HepG2 (cell line): ENCODE measurements around the gene PGS1. TPM values are rescaled to one million over a fixed set of nuclear protein-coding genes. Genes with fewer than 3 reads are reported as not detected.
A peak's percentile ranks its signal among the peaks of the same experiment; 100 is the strongest.

Experiments
- EHMT2 ChIP-seq: fragments of 200-600 bp; sonication (generic); IDR thresholded peaks from 2 replicates; pipeline ENCODE4 v1.7.0; 2017; ENCODE audit warnings: antibody characterized with exemption, low read depth, low read length, borderline replicate concordance
- EP300 ChIP-seq, 3 experiments: sonication (generic) in 1 of 3; formaldehyde crosslinking in 1 of 3; IDR thresholded peaks; 2 replicates each; pipeline versions ENCODE4 v1.5.1 to v1.6.1; 2011 to 2020; ENCODE audit warnings: low read depth in 2 of 3, low read length in 2 of 3, borderline replicate concordance in 1 of 3, improper control_type of control experiment in 1 of 3, mild to moderate bottlenecking in 1 of 3, missing genetic modification reagents in 1 of 3, moderate library complexity in 1 of 3
- NFE2 ChIP-seq: sonication (generic); formaldehyde crosslinking; IDR thresholded peaks from 2 replicates; pipeline ENCODE4 v1.4.0; 2020; ENCODE audit warnings: missing genetic modification reagents
- PHB2 ChIP-seq: fragments of 450-650 bp; IDR thresholded peaks from 2 replicates; pipeline ENCODE4 v1.6.1; 2018; ENCODE audit not compliant: partially characterized antibody
- SALL2 ChIP-seq: sonication (generic); formaldehyde crosslinking; IDR thresholded peaks from 2 replicates; pipeline ENCODE4 v1.8.1; 2023; ENCODE audit warnings: mild to moderate bottlenecking, missing genetic modification reagents, inconsistent platforms
- STAT5B ChIP-seq: sonication (generic); formaldehyde crosslinking; IDR thresholded peaks from 2 replicates; pipeline ENCODE4 v1.4.0; 2020; ENCODE audit warnings: missing genetic modification reagents
- ZBTB20 ChIP-seq: sonication (generic); formaldehyde crosslinking; IDR thresholded peaks from 2 replicates; pipeline ENCODE4 v1.8.1; 2023; ENCODE audit warnings: missing genetic modification reagents, low read depth, mild to moderate bottlenecking, borderline replicate concordance
- ZBTB21 ChIP-seq: sonication (generic); formaldehyde crosslinking; IDR thresholded peaks from 2 replicates; pipeline ENCODE4 v1.4.0; 2020; ENCODE audit warnings: missing genetic modification reagents
- ZNF335 ChIP-seq: sonication (generic); formaldehyde crosslinking; IDR thresholded peaks from 2 replicates; pipeline ENCODE4 v1.4.0; 2020; ENCODE audit warnings: missing genetic modification reagents
- ZNF451 ChIP-seq: sonication (generic); formaldehyde crosslinking; IDR thresholded peaks from 2 replicates; pipeline ENCODE4 v1.5.0; 2020; ENCODE audit warnings: mild to moderate bottlenecking, missing genetic modification reagents
- ZNF550 ChIP-seq: sonication (generic); formaldehyde crosslinking; IDR thresholded peaks from 2 replicates; pipeline ENCODE4 v1.4.0; 2020; ENCODE audit warnings: mild to moderate bottlenecking, missing genetic modification reagents, borderline replicate concordance
- ZNF75D ChIP-seq: sonication (generic); formaldehyde crosslinking; IDR thresholded peaks from 2 replicates; pipeline ENCODE4 v1.8.1; 2023; ENCODE audit warnings: missing genetic modification reagents, mild to moderate bottlenecking, borderline replicate concordance
- ZNF766 ChIP-seq: sonication (generic); formaldehyde crosslinking; IDR thresholded peaks from 2 replicates; pipeline ENCODE4 v1.5.0; 2020; ENCODE audit warnings: missing genetic modification reagents, borderline replicate concordance
- ZNF775 ChIP-seq: sonication (generic); formaldehyde crosslinking; IDR thresholded peaks from 2 replicates; pipeline ENCODE4 v1.4.0; 2020; ENCODE audit warnings: missing genetic modification reagents, mild to moderate bottlenecking, moderate library complexity, borderline replicate concordance
- ZNF850 ChIP-seq: sonication (generic); formaldehyde crosslinking; conservative IDR thresholded peaks from 2 replicates; pipeline ENCODE4 v1.9.0; 2021; ENCODE audit warnings: mild to moderate bottlenecking, missing genetic modification reagents
- polyA plus RNA-seq, 8 experiments: library from polyadenylated mRNA; depleted of rRNA in 3 of 8; stranded (reverse) in 7 of 8; unstranded in 1 of 8; fragments of >200 nt; fragmentation: Illumina TruSeq in 4 of 8; extraction: Trizol in 4 of 8; gene quantifications; 2 replicates each; pipeline versions ENCODE4 v1.2.1 to v1.2.3, GENCODE V29; 2011 to 2016; ENCODE audit warnings: low read depth in 4 of 8, missing spikeins in 1 of 8, mixed read lengths in 1 of 8; ENCODE audit not compliant: insufficient read depth in 1 of 8
- total RNA-seq, 5 experiments: library from RNA; depleted of rRNA; stranded (reverse); fragments of >200 nt; fragmentation: Illumina TruSeq; extraction: Trizol; gene quantifications; 2 replicates each; pipeline ENCODE4 v1.2.3, GENCODE V29; 2016; ENCODE audit warnings: low read depth in 1 of 5
- TF ChIP-seq, protein P1 (sequence below): sonication (generic); formaldehyde crosslinking; IDR thresholded peaks from 2 replicates; pipeline ENCODE4 v1.4.0; 2020; ENCODE audit warnings: missing genetic modification reagents, borderline replicate concordance
- TF ChIP-seq, protein P2 (sequence below): sonication (generic); formaldehyde crosslinking; IDR thresholded peaks from 2 replicates; pipeline ENCODE4 v1.4.0; 2020; ENCODE audit warnings: missing genetic modification reagents
- TF ChIP-seq, protein P3 (sequence below): sonication (generic); formaldehyde crosslinking; IDR thresholded peaks from 2 replicates; pipeline ENCODE4 v1.4.0; 2020; ENCODE audit warnings: missing genetic modification reagents, mild to moderate bottlenecking, borderline replicate concordance
- TF ChIP-seq, protein P4 (sequence below): sonication (generic); formaldehyde crosslinking; IDR thresholded peaks from 2 replicates; pipeline ENCODE4 v1.4.0; 2020; ENCODE audit warnings: missing genetic modification reagents

Gene PGS1
- total and polyA plus RNA-seq, 2 of the 13 experiments (the other 11 are each of a cell fraction or from before 2014, with no cell fraction given), result 25.9 to 31.5 TPM

GRCh38 chr17:78355045-78355641 lies 23.3 kb upstream of the PGS1 start (continued):
- no peak; the same call in 1 of the 2 replicates for TF ChIP-seq ZBTB20 (CRISPR knock-in tag)
- TF ChIP-seq EP300 (IDR thresholded peaks at IDR 0.05; ENCODE audit: low read depth in 2 of 2, low read length in 2 of 2), result peak in 1 of 2 experiments; percentile 58; a peak in 1 of 4 replicates
- peak; percentile 13; the same call in 1 of the 2 replicates for TF ChIP-seq EP300 (CRISPR knock-in tag; IDR thresholded peaks at IDR 0.05; ENCODE audit: borderline replicate concordance)
- no peak for TF ChIP-seq ZNF451
- TF ChIP-seq, protein P1, sequence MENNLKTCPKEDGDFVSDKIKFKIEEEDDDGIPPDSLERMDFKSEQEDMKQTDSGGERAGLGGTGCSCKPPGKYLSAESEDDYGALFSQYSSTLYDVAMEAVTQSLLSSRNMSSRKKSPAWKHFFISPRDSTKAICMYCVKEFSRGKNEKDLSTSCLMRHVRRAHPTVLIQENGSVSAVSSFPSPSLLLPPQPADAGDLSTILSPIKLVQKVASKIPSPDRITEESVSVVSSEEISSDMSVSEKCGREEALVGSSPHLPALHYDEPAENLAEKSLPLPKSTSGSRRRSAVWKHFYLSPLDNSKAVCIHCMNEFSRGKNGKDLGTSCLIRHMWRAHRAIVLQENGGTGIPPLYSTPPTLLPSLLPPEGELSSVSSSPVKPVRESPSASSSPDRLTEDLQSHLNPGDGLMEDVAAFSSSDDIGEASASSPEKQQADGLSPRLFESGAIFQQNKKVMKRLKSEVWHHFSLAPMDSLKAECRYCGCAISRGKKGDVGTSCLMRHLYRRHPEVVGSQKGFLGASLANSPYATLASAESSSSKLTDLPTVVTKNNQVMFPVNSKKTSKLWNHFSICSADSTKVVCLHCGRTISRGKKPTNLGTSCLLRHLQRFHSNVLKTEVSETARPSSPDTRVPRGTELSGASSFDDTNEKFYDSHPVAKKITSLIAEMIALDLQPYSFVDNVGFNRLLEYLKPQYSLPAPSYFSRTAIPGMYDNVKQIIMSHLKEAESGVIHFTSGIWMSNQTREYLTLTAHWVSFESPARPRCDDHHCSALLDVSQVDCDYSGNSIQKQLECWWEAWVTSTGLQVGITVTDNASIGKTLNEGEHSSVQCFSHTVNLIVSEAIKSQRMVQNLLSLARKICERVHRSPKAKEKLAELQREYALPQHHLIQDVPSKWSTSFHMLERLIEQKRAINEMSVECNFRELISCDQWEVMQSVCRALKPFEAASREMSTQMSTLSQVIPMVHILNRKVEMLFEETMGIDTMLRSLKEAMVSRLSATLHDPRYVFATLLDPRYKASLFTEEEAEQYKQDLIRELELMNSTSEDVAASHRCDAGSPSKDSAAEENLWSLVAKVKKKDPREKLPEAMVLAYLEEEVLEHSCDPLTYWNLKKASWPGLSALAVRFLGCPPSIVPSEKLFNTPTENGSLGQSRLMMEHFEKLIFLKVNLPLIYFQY, result no peak
- no peak for TF ChIP-seq ZNF775 (CRISPR knock-in tag)
- TF ChIP-seq ZNF850 (CRISPR knock-in tag), result no peak
- TF ChIP-seq NFE2 (CRISPR knock-in tag), result no peak
- no peak for TF ChIP-seq ZNF766 (CRISPR knock-in tag)
- TF ChIP-seq ZBTB21 (CRISPR knock-in tag), result no peak
- TF ChIP-seq STAT5B, result no peak
- TF ChIP-seq, protein P2, sequence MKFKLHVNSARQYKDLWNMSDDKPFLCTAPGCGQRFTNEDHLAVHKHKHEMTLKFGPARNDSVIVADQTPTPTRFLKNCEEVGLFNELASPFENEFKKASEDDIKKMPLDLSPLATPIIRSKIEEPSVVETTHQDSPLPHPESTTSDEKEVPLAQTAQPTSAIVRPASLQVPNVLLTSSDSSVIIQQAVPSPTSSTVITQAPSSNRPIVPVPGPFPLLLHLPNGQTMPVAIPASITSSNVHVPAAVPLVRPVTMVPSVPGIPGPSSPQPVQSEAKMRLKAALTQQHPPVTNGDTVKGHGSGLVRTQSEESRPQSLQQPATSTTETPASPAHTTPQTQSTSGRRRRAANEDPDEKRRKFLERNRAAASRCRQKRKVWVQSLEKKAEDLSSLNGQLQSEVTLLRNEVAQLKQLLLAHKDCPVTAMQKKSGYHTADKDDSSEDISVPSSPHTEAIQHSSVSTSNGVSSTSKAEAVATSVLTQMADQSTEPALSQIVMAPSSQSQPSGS (CRISPR knock-in tag), result no peak
- TF ChIP-seq, protein P3, sequence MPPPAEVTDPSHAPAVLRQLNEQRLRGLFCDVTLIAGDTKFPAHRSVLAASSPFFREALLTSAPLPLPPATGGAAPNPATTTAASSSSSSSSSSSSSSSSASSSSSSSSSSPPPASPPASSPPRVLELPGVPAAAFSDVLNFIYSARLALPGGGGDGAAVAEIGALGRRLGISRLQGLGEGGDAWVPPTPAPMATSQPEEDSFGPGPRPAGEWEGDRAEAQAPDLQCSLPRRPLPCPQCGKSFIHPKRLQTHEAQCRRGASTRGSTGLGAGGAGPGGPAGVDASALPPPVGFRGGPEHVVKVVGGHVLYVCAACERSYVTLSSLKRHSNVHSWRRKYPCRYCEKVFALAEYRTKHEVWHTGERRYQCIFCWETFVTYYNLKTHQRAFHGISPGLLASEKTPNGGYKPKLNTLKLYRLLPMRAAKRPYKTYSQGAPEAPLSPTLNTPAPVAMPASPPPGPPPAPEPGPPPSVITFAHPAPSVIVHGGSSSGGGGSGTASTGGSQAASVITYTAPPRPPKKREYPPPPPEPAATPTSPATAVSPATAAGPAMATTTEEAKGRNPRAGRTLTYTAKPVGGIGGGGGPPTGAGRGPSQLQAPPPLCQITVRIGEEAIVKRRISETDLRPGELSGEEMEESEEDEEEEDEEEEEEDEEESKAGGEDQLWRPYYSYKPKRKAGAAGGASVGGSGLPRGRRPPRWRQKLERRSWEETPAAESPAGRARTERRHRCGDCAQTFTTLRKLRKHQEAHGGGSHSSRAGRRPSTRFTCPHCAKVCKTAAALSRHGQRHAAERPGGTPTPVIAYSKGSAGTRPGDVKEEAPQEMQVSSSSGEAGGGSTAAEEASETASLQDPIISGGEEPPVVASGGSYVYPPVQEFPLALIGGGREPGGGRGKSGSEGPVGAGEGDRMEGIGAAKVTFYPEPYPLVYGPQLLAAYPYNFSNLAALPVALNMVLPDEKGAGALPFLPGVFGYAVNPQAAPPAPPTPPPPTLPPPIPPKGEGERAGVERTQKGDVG (CRISPR knock-in tag), result no peak
- no peak for TF ChIP-seq PHB2
- no peak for TF ChIP-seq ZNF550 (CRISPR knock-in tag)
- no peak for TF ChIP-seq ZNF75D (CRISPR knock-in tag)
- TF ChIP-seq, protein P4, sequence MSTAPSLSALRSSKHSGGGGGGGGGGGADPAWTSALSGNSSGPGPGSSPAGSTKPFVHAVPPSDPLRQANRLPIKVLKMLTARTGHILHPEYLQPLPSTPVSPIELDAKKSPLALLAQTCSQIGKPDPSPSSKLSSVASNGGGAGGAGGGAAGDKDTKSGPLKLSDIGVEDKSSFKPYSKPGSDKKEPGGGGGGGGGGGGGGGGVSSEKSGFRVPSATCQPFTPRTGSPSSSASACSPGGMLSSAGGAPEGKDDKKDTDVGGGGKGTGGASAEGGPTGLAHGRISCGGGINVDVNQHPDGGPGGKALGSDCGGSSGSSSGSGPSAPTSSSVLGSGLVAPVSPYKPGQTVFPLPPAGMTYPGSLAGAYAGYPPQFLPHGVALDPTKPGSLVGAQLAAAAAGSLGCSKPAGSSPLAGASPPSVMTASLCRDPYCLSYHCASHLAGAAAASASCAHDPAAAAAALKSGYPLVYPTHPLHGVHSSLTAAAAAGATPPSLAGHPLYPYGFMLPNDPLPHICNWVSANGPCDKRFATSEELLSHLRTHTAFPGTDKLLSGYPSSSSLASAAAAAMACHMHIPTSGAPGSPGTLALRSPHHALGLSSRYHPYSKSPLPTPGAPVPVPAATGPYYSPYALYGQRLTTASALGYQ, result no peak
- TF ChIP-seq ZNF335 (CRISPR knock-in tag), result no peak; the same call in 1 of the 2 replicates
- no peak for TF ChIP-seq SALL2
- no peak for TF ChIP-seq EHMT2
